ENCODE results near the gene GTPBP4. TPM values are rescaled to one million over a fixed set of nuclear protein-coding genes. Genes with fewer than 3 reads are reported as not detected.
"Not testable (repeated sequence)": the region's sequence is repeated elsewhere in the genome, so short reads cannot be mapped to it uniquely, and the experiment has no call there.

The GTPBP4 gene
- total RNA-seq, 2 donors from 2014 or later, result 31.7 to 105 TPM

GRCh38 chr10:1037098-1037497, 48.9 kb downstream of the GTPBP4 start:
- ATAC-seq (ENCODE audit: insufficient number of reproducible peaks, low FRiP score, low read depth) (no peak), DNase-seq (ENCODE audit: low spot score) (no peak)
- no peak for TF ChIP-seq CTCF (IDR thresholded peaks at IDR 0.05)
- no peaks in the 10 kb centered on the region for H3K9me3 ChIP-seq
- H3K27me3 ChIP-seq (replicated peaks; ENCODE audit: insufficient read depth), result no peaks in the 10 kb centered on the region
- H3K36me3 ChIP-seq, result peaks cover 20% of the 10 kb centered on the region
- no peak overlapping the region for H3K27ac ChIP-seq
- no peak overlapping the region for H3K4me3 ChIP-seq
- H3K4me1 ChIP-seq (ENCODE audit: control insufficient read depth in 1 of 2, low read depth in 2 of 2), result no peaks in the 10 kb centered on the region

- DNase-seq (ENCODE audit: low spot score), result not testable (repeated sequence)
- H3K36me3 ChIP-seq, result peaks cover 31% of the 10 kb centered on the region
These were observed 50.5 kb downstream of the GTPBP4 start for GRCh38 chr10:1038769-1039168.

GRCh38 chr10:1040133-1040532, 51.9 kb downstream of the GTPBP4 start:
- ATAC-seq (ENCODE audit: insufficient number of reproducible peaks, low FRiP score, low read depth) (no peak), DNase-seq (ENCODE audit: low spot score) (no peak)
- TF ChIP-seq CTCF (IDR thresholded peaks at IDR 0.05), result no peak
- peaks cover 0 to 9% of the 10 kb centered on the region in 2 donors for H3K4me1 ChIP-seq (ENCODE audit: control insufficient read depth in 1 of 2, low read depth in 2 of 2)
- no peaks in the 10 kb centered on the region for H3K27me3 ChIP-seq (replicated peaks; ENCODE audit: insufficient read depth)
- H3K4me3 ChIP-seq, result no peak overlapping the region
- no peak overlapping the region for H3K27ac ChIP-seq
- no peaks in the 10 kb centered on the region for H3K9me3 ChIP-seq
- H3K36me3 ChIP-seq, result peaks cover 31% of the 10 kb centered on the region

More at GRCh38 chr10:1038769-1039168, 50.5 kb downstream of the GTPBP4 start:
- not testable (repeated sequence) for ATAC-seq (ENCODE audit: insufficient number of reproducible peaks, low FRiP score, low read depth); H3K27ac ChIP-seq; H3K27me3 ChIP-seq (replicated peaks; ENCODE audit: insufficient read depth); H3K4me1 ChIP-seq (ENCODE audit: control insufficient read depth in 1 of 2, low read depth in 2 of 2); H3K4me3 ChIP-seq; H3K9me3 ChIP-seq

- Histone ChIP-seq H3K4me3 (no peak overlapping the region), H3K27ac (no peak overlapping the region), H3K4me1 (ENCODE audit: control insufficient read depth in 1 of 2, low read depth in 2 of 2) (peaks cover 0 to 15% of the 10 kb centered on the region in 2 donors), H3K36me3 (peaks cover 31% of the 10 kb centered on the region), H3K9me3 (no peaks in the 10 kb centered on the region), H3K27me3 (replicated peaks; ENCODE audit: insufficient read depth) (no peaks in the 10 kb centered on the region)
- ATAC-seq (ENCODE audit: insufficient number of reproducible peaks, low FRiP score, low read depth) (no peak), DNase-seq (ENCODE audit: low spot score) (no peak)
- TF ChIP-seq CTCF (IDR thresholded peaks at IDR 0.05), result no peak
These were observed 53.3 kb downstream of the GTPBP4 start for GRCh38 chr10:1041514-1041913.

GRCh38 chr10:1043532-1043995, 55.3 kb downstream of the GTPBP4 start:
- Histone ChIP-seq H3K36me3 (peaks cover 26% of the 10 kb centered on the region), H3K4me1 (ENCODE audit: control insufficient read depth in 1 of 2, low read depth in 2 of 2) (peaks cover 5 to 24% of the 10 kb centered on the region in 2 donors), H3K27me3 (replicated peaks; ENCODE audit: insufficient read depth) (no peaks in the 10 kb centered on the region), H3K4me3 (peak overlapping the region; percentile 33), H3K9me3 (no peaks in the 10 kb centered on the region), H3K27ac (peak overlapping the region in 1 of 2 donors; percentile 37)
- no peak for ATAC-seq (ENCODE audit: insufficient number of reproducible peaks, low FRiP score, low read depth)
- TF ChIP-seq CTCF (IDR thresholded peaks at IDR 0.05), result no peak
- DNase-seq (ENCODE audit: low spot score), result no peak

GRCh38 chr10:1044146-1044545, 55.9 kb downstream of the GTPBP4 start:
- TF ChIP-seq CTCF (IDR thresholded peaks at IDR 0.05), result no peak
- Histone ChIP-seq H3K4me3 (peak overlapping the region; percentile 33), H3K27ac (peak overlapping the region in 1 of 2 donors; percentile 37), H3K4me1 (ENCODE audit: control insufficient read depth in 1 of 2, low read depth in 2 of 2) (peaks cover 5 to 24% of the 10 kb centered on the region in 2 donors), H3K36me3 (peaks cover 26% of the 10 kb centered on the region), H3K27me3 (replicated peaks; ENCODE audit: insufficient read depth) (no peaks in the 10 kb centered on the region), H3K9me3 (no peaks in the 10 kb centered on the region)
- DNase-seq (ENCODE audit: low spot score) (no peak), ATAC-seq (ENCODE audit: insufficient number of reproducible peaks, low FRiP score, low read depth) (no peak)

Measured in thoracic aorta (tissue), 2 donors.